Endodermal cell (in vitro differentiated cells): ENCODE data around the gene FBRSL1. TPM values are rescaled to one million over a fixed set of nuclear protein-coding genes. Genes with fewer than 3 reads are reported as not detected.

Experiments used
- DNase-seq: peaks from one replicate; pipeline ENCODE4 v3.0.0-alpha.2; 2017
- H3K27ac ChIP-seq: 2 replicates; pipeline ENCODE4 v1.5.1; 2013; ENCODE audit warnings: mild to moderate bottlenecking, low read depth, low read length, moderate library complexity
- H3K27me3 ChIP-seq: 2 replicates; pipeline ENCODE4 v1.6.1; 2013; ENCODE audit warnings: mild to moderate bottlenecking, low read length, moderate library complexity; ENCODE audit not compliant: insufficient read depth, control insufficient read depth, poor library complexity, severe bottlenecking
- H3K36me3 ChIP-seq: 2 replicates; pipeline ENCODE4 v1.7.0; 2013; ENCODE audit warnings: mild to moderate bottlenecking, low read length, moderate library complexity; ENCODE audit not compliant: control insufficient read depth, insufficient read depth
- H3K4me1 ChIP-seq: one replicate; pipeline ENCODE4 v1.7.0; 2013; ENCODE audit warnings: low read length; ENCODE audit not compliant: control insufficient read depth, insufficient read depth
- H3K4me3 ChIP-seq: 2 replicates; pipeline ENCODE4 v1.5.1; 2013; ENCODE audit warnings: mild to moderate bottlenecking, low read length, moderate library complexity
- H3K9ac ChIP-seq: 2 replicates; pipeline ENCODE4 v1.6.1; 2013; ENCODE audit warnings: mild to moderate bottlenecking, low read length, moderate library complexity; ENCODE audit not compliant: poor library complexity, severe bottlenecking; ENCODE audit errors: extremely low read depth
- H3K9me3 ChIP-seq: 2 replicates; pipeline ENCODE4 v1.6.1; 2013; ENCODE audit warnings: mild to moderate bottlenecking, low read length, moderate library complexity; ENCODE audit not compliant: control insufficient read depth
- H3K27ac Mint-ChIP-seq: 2 replicates; pipeline ENCODE4 v1.8.0; 2020; ENCODE audit warnings: mixed read lengths
- H3K27me3 Mint-ChIP-seq: 2 replicates; pipeline ENCODE4 v1.8.0; 2021; ENCODE audit warnings: mild to moderate bottlenecking, mixed read lengths; ENCODE audit not compliant: insufficient read depth
- H3K36me3 Mint-ChIP-seq: 2 replicates; pipeline ENCODE4 v1.8.0; 2020; ENCODE audit warnings: low read depth, mixed read lengths
- H3K4me1 Mint-ChIP-seq: 2 replicates; pipeline ENCODE4 v1.8.0; 2020; ENCODE audit warnings: mixed read lengths
- H3K4me3 Mint-ChIP-seq: 2 replicates; pipeline ENCODE4 v1.8.0; 2020; ENCODE audit warnings: mild to moderate bottlenecking, moderate library complexity, mixed read lengths
- H3K9me3 Mint-ChIP-seq: 2 replicates; pipeline ENCODE4 v1.8.0; 2020; ENCODE audit warnings: mild to moderate bottlenecking, mixed read lengths
- whole genome bisulfite sequencing, 2 experiments: methylation state at CpG; one replicate each; pipeline versions ENCODE4 v1.1.5 to v1.1.7; 2013; ENCODE audit warnings: missing lambda C conversion rate in 2 of 2, mixed read lengths in 1 of 2; ENCODE audit not compliant: insufficient coverage in 1 of 2, insufficient read length in 1 of 2; 5-methylcytosine and 5-hydroxymethylcytosine counted together
- total RNA-seq, 2 donors: library from RNA; stranded (reverse); fragmentation: NEBNext Ultra II Directional in 1 of 2; extraction: Animal tissue kit (Norgen Biotek cat#: 25700) in 1 of 2; gene quantifications; 2 replicates in 1 of 2; 3 replicates in 1 of 2; pipeline ENCODE4 v1.2.1, GENCODE V29; 2021
- TF ChIP-seq, protein P1 (sequence below): fragments of 200-600 bp; sonication (generic); conservative IDR thresholded peaks from 2 replicates; pipeline ENCODE4 v1.5.0; 2021; ENCODE audit warnings: antibody characterized with exemption, mild to moderate bottlenecking

Gene FBRSL1
- total RNA-seq, 2 donors from 2014 or later: 74.9 to 92.3 TPM

DNA sequence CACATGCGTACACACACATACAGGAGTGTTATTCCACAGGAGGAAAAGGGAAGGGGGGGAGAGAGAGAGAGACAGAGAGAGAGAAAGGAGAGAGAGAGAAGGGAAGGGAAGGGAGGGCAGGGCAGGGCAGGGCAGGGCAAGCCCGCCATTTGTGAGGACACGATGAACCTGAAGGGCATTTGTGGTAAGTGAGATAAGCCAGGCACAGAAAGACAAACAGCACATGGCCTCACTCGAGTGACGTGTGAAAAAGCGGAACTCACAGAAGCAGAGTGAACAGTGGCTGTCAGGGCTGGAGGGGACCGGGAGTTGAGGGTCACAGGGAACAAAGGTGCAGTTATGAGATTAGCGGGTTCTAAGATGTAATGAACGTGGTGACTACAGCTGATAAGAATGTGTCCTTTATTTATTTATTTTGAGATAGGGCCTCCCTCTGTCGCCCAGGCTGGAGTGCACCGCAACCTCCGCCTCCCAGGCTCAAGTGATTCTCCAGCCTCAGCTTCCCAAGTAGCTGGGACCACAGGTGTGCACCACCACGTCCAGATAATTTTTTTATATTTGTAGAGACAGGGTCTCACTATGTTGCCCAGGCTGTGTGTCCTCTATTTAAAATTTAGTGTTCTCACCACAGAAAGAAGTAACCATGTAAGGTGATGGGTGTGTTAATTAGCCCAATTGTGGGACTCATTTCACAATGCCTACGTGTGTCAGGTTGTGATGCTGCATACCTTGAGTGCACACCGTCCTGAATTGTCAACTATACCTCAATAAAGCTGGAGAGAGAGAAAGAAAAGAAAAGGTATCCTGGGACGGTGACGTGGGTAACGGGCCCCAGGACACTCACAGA is 18.7 kb upstream of the FBRSL1 start:
- H3K36me3 Mint-ChIP-seq: no peaks in the 10 kb centered on the region
- H3K4me3 Mint-ChIP-seq: no peak overlapping the region
- peaks cover 5% of the 10 kb centered on the region for H3K27me3 ChIP-seq
- no peak overlapping the region for H3K27ac ChIP-seq
- no peaks in the 10 kb centered on the region for H3K4me1 ChIP-seq
- no peak for DNase-seq
- H3K27ac Mint-ChIP-seq: no peak overlapping the region
- no peaks in the 10 kb centered on the region for H3K36me3 ChIP-seq
- H3K27me3 Mint-ChIP-seq: peaks cover 39% of the 10 kb centered on the region
- no peak overlapping the region for H3K4me3 ChIP-seq
- peaks cover 9% of the 10 kb centered on the region for H3K4me1 Mint-ChIP-seq
- TF ChIP-seq, protein P1, sequence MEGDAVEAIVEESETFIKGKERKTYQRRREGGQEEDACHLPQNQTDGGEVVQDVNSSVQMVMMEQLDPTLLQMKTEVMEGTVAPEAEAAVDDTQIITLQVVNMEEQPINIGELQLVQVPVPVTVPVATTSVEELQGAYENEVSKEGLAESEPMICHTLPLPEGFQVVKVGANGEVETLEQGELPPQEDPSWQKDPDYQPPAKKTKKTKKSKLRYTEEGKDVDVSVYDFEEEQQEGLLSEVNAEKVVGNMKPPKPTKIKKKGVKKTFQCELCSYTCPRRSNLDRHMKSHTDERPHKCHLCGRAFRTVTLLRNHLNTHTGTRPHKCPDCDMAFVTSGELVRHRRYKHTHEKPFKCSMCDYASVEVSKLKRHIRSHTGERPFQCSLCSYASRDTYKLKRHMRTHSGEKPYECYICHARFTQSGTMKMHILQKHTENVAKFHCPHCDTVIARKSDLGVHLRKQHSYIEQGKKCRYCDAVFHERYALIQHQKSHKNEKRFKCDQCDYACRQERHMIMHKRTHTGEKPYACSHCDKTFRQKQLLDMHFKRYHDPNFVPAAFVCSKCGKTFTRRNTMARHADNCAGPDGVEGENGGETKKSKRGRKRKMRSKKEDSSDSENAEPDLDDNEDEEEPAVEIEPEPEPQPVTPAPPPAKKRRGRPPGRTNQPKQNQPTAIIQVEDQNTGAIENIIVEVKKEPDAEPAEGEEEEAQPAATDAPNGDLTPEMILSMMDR: no peak
- H3K9me3 ChIP-seq: peaks cover 4% of the 10 kb centered on the region
- H3K9ac ChIP-seq: no peak overlapping the region
- 86 to 88% methylated on average over 14 to 18 of the region's 18 CpGs for WGBS, 2 experiments
- H3K9me3 Mint-ChIP-seq: peaks cover 11% of the 10 kb centered on the region

- WGBS, 2 experiments: 83 to 85% methylated on average over 10 to 16 of the region's 16 CpGs
- no peak overlapping the region for H3K9ac ChIP-seq
- peaks cover 45% of the 10 kb centered on the region for H3K27me3 Mint-ChIP-seq
- TF ChIP-seq, protein P1: no peak
- DNase-seq: no peak
- no peak overlapping the region for H3K27ac ChIP-seq
- no peaks in the 10 kb centered on the region for H3K36me3 ChIP-seq
- no peak overlapping the region for H3K4me3 ChIP-seq
- H3K9me3 Mint-ChIP-seq: peaks cover 11% of the 10 kb centered on the region
- H3K4me1 ChIP-seq: no peaks in the 10 kb centered on the region
- H3K27me3 ChIP-seq: peaks cover 5% of the 10 kb centered on the region
- H3K27ac Mint-ChIP-seq: no peak overlapping the region
- no peaks in the 10 kb centered on the region for H3K36me3 Mint-ChIP-seq
- peaks cover 9% of the 10 kb centered on the region for H3K4me1 Mint-ChIP-seq
- no peak overlapping the region for H3K4me3 Mint-ChIP-seq
- peaks cover 4% of the 10 kb centered on the region for H3K9me3 ChIP-seq
Measured at GRCh38 chr12:132471858-132472255, 18.1 kb upstream of the FBRSL1 start.

- Histone ChIP-seq H3K9ac (no peak overlapping the region), H3K4me1 (no peaks in the 10 kb centered on the region), H3K36me3 (no peaks in the 10 kb centered on the region), H3K9me3 (no peaks in the 10 kb centered on the region), H3K27ac (no peak overlapping the region), H3K27me3 (peaks cover 5% of the 10 kb centered on the region), H3K4me3 (no peak overlapping the region)
- no peaks in the 10 kb centered on the region for H3K36me3 Mint-ChIP-seq
- TF ChIP-seq, protein P1: no peak
- H3K4me3 Mint-ChIP-seq: no peak overlapping the region
- no peak for DNase-seq
- peaks cover 49% of the 10 kb centered on the region for H3K27me3 Mint-ChIP-seq
- H3K9me3 Mint-ChIP-seq: peaks cover 11% of the 10 kb centered on the region
- 86 to 97% methylated on average over 5 to 15 of the region's 15 CpGs for WGBS, 2 experiments
- H3K4me1 Mint-ChIP-seq: peaks cover 9% of the 10 kb centered on the region
- H3K27ac Mint-ChIP-seq: no peak overlapping the region
Measured at GRCh38 chr12:132472386-132472785, 17.6 kb upstream of the FBRSL1 start.
